A549 (cell line): ENCODE results near the gene GRIA3. TPM values are rescaled to one million over a fixed set of nuclear protein-coding genes. Genes with fewer than 3 reads are reported as not detected.
A peak's percentile ranks its signal among the peaks of the same experiment; 100 is the strongest.

Source experiments
- ATAC-seq, 2 experiments: fragments of 200-7000 bp in 1 of 2; fragments of >200 bp in 1 of 2; cut with Nextera tagmentation in 1 of 2; cut with Tn5 transposase in 1 of 2; 3 replicates each; pipeline versions ENCODE4 v1.8.0 to v1.9.1; 2018 to 2020; ENCODE audit warnings: mild to moderate bottlenecking in 1 of 2, moderate library complexity in 1 of 2
- CTCF ChIA-PET: fragments of 300-600 bp; sonication (Branson Sonifier 250); formaldehyde crosslinking; extraction: SDS; loops from one replicate; lab custom pipeline; 2021; ENCODE audit warnings: antibody characterized with exemption, inconsistent platforms; lab: Yijun Ruan, JAX
- POLR2A ChIA-PET: fragments of 350-600 bp; formaldehyde crosslinking; extraction: SDS; loops from one replicate; lab custom pipeline; 2021; ENCODE audit warnings: antibody characterized with exemption, inconsistent platforms; lab: Yijun Ruan, JAX
- DNase-seq, 2 experiments: peaks; one replicate each; pipeline versions ENCODE4 v3.0.0 to v3.0.0-alpha.2; 2011 to 2016; ENCODE audit warnings: low read depth in 1 of 2, low spot score in 1 of 2
- FAIRE-seq: peaks from 2 replicates; lab custom pipeline; 2011; peaks lifted over from hg19 to GRCh38; lab: Jason Lieb, UNC
- H3K27ac ChIP-seq, 2 experiments: fragments of >200 bp; sonication (Bioruptor Twin); formaldehyde crosslinking; 3 replicates each; pipeline ENCODE4 v1.5.1; 2016 to 2017
- H3K4me1 ChIP-seq: fragments of >200 bp; sonication (Bioruptor Twin); formaldehyde crosslinking; 3 replicates; pipeline ENCODE4 v1.6.1; 2016
- H3K4me2 ChIP-seq: fragments of >200 bp; sonication (Bioruptor Twin); formaldehyde crosslinking; 3 replicates; pipeline ENCODE4 v1.6.1; 2016
- H3K4me3 ChIP-seq: fragments of >200 bp; sonication (Bioruptor Twin); formaldehyde crosslinking; 3 replicates; pipeline ENCODE4 v1.5.1; 2016
- H3K9me3 ChIP-seq: fragments of >200 bp; sonication (Bioruptor Twin); formaldehyde crosslinking; 3 replicates; pipeline ENCODE4 v1.6.1; 2016
- ATOH8 ChIP-seq: fragments of 250-450 bp; sonication (Bioruptor Pico); IDR thresholded peaks from 2 replicates; pipeline ENCODE4 v1.5.0; 2020; ENCODE audit warnings: low read depth, mild to moderate bottlenecking, moderate library complexity
- BCL3 ChIP-seq: fragments of >200 bp; sonication (Bioruptor Twin); formaldehyde crosslinking; IDR thresholded peaks from 3 replicates; pipeline ENCODE4 v1.6.1; 2016
- CBX8 ChIP-seq: fragments of 200-600 bp; sonication (generic); IDR thresholded peaks from 2 replicates; pipeline ENCODE4 v1.6.1; 2016
- CEBPB ChIP-seq, 2 experiments: fragments of >200 bp in 1 of 2; sonication (Bioruptor Twin) in 1 of 2; formaldehyde crosslinking in 1 of 2; IDR thresholded peaks; 2 replicates each; pipeline ENCODE4 v1.6.1; 2012 to 2016
- CTCF ChIP-seq: fragments of >200 bp; sonication (Bioruptor Twin); formaldehyde crosslinking; IDR thresholded peaks from 3 replicates; pipeline ENCODE4 v1.5.1; 2016
- EHF ChIP-seq: fragments of 250-450 bp; sonication (Bioruptor Pico); IDR thresholded peaks from 2 replicates; pipeline ENCODE4 v1.5.0; 2020; ENCODE audit warnings: mild to moderate bottlenecking
- EHMT2 ChIP-seq: fragments of 200-600 bp; sonication (generic); IDR thresholded peaks from 2 replicates; pipeline ENCODE4 v1.6.1; 2016; ENCODE audit warnings: antibody characterized with exemption, low read depth, mild to moderate bottlenecking, moderate library complexity
- EP300 ChIP-seq, 2 experiments: fragments of >200 bp; sonication (Bioruptor Twin); formaldehyde crosslinking; IDR thresholded peaks; 2 replicates in 1 of 2; 3 replicates in 1 of 2; pipeline ENCODE4 v1.6.1; 2016 to 2017
- ESRRA ChIP-seq: fragments of 150-350 bp; IDR thresholded peaks from 2 replicates; pipeline ENCODE4 v1.6.1; 2014; ENCODE audit warnings: mild to moderate bottlenecking, low read length, borderline replicate concordance
- HDAC2 ChIP-seq: fragments of 200-600 bp; sonication (generic); IDR thresholded peaks from 2 replicates; pipeline ENCODE4 v1.6.1; 2016
- HES2 ChIP-seq: fragments of >200 bp; sonication (Bioruptor Twin); formaldehyde crosslinking; IDR thresholded peaks from 2 replicates; pipeline ENCODE4 v1.6.1; 2016
- HMGXB4 ChIP-seq: fragments of 250-450 bp; sonication (Bioruptor Pico); IDR thresholded peaks from 2 replicates; pipeline ENCODE4 v1.5.0; 2021; ENCODE audit warnings: mild to moderate bottlenecking, moderate library complexity, borderline replicate concordance
- JUN ChIP-seq, 2 experiments: fragments of >200 bp; sonication (Bioruptor Twin); formaldehyde crosslinking; IDR thresholded peaks; 2 replicates in 1 of 2; 3 replicates in 1 of 2; pipeline ENCODE4 v1.6.1; 2016 to 2017
- KDM1A ChIP-seq: fragments of 200-600 bp; sonication (generic); IDR thresholded peaks from 2 replicates; pipeline ENCODE4 v1.6.1; 2016; ENCODE audit warnings: low read depth, mild to moderate bottlenecking
- MAX ChIP-seq: IDR thresholded peaks from 2 replicates; pipeline ENCODE4 v1.6.1; 2012
- REST ChIP-seq: fragments of 200-600 bp; sonication (generic); IDR thresholded peaks from 2 replicates; pipeline ENCODE4 v1.6.1; 2016; ENCODE audit warnings: antibody characterized with exemption, mild to moderate bottlenecking, moderate library complexity
- RNF2 ChIP-seq: fragments of 200-600 bp; sonication (generic); IDR thresholded peaks from 2 replicates; pipeline ENCODE4 v1.6.1; 2016; ENCODE audit warnings: low read depth, mild to moderate bottlenecking, antibody characterized with exemption, moderate library complexity, borderline replicate concordance
- ZC3H11A ChIP-seq: fragments of 450-650 bp; IDR thresholded peaks from 2 replicates; pipeline ENCODE4 v1.6.1; 2014; ENCODE audit warnings: antibody characterized with exemption, mild to moderate bottlenecking
- WGBS: methylation state at CpG from one replicate; pipeline ENCODE4 v1.1.6; 2017; ENCODE audit errors: missing lambda C conversion rate; 5-methylcytosine and 5-hydroxymethylcytosine counted together
- polyA plus RNA-seq, 4 experiments: library from polyadenylated mRNA; depleted of rRNA in 3 of 4; stranded (reverse); fragments of >200 nt; fragmentation: RNase III in 1 of 4; extraction: RNeasy Plus Mini Kit Qiagen cat#74134 plus additional on column Dnase treatment in 1 of 4; gene quantifications; 2 replicates in 3 of 4; 3 replicates in 1 of 4; pipeline ENCODE4 v1.2.3, GENCODE V29; 2011 to 2017

The GRIA3 gene
- polyA plus RNA-seq, 2 of the 4 experiments (the other 2 are of a cell fraction): not detected

- no peak for TF ChIP-seq REST
- no peak for TF ChIP-seq EP300 (IDR thresholded peaks at IDR 0.05)
- no peak for TF ChIP-seq ATOH8
- no peak for TF ChIP-seq EHMT2
- TF ChIP-seq BCL3: no peak
- no peak for TF ChIP-seq KDM1A
- no peak for TF ChIP-seq JUN (IDR thresholded peaks at IDR 0.05)
- no peak for TF ChIP-seq ZC3H11A
- TF ChIP-seq MAX: no peak
- no peak for TF ChIP-seq HDAC2
- no peak for TF ChIP-seq EHF (CRISPR knock-in tag)
- TF ChIP-seq HMGXB4 (CRISPR knock-in tag): no peak
- no peak for TF ChIP-seq ESRRA
- TF ChIP-seq HES2: no peak
- no peak for TF ChIP-seq CEBPB (IDR thresholded peaks at IDR 0.05)
- TF ChIP-seq RNF2: no peak
- TF ChIP-seq CTCF: no peak
- no peak for TF ChIP-seq CBX8
- Histone ChIP-seq H3K9me3 (no peaks in the 10 kb centered on the region), H3K4me1 (no peaks in the 10 kb centered on the region), H3K4me2 (no peak overlapping the region), H3K4me3 (no peak overlapping the region), H3K27ac (no peak overlapping the region)
- FAIRE-seq (no peak), DNase-seq (peak in 1 of 2 experiments; percentile 18), ATAC-seq (peak in 1 of 2 experiments; percentile 30; a peak in 1 of 6 replicates)
- ChIA-PET CTCF (no interaction called here), POLR2A (no interaction called here)
- WGBS: 74% methylated on average over 4 of the region's 5 CpGs
These were observed 292.6 kb downstream of the GRIA3 start for GRCh38 chrX:123476611-123477219.
